Measurements from ENCODE around the gene HDC. TPM values are rescaled to one million over a fixed set of nuclear protein-coding genes. Genes with fewer than 3 reads are reported as not detected.

HDC gene
- total RNA-seq, 2 experiments from 2014 or later: not detected

GRCh38 chr15:50225057-50225456 lies 40.5 kb downstream of the HDC start:
- intact Hi-C loops (cut with micrococcal nuclease; ENCODE audit: unreplicated experiment): no loop called here
- BruUV-seq (replicated peaks): no TSS peak
- CTCF ChIA-PET (ENCODE audit: unreplicated experiment): no interaction called here

GRCh38 chr15:50224606-50225005 lies 40.9 kb downstream of the HDC start:
- POLR2A ChIA-PET: interaction anchor here (0.7 kb wide), 1 partner anchor 15 kb away, joined by 3 read pairs; no protein-coding TSS in a partner anchor
- Histone ChIP-seq H3K27ac (ENCODE audit: low read depth, low read length, poor library complexity, severe bottlenecking) (no peak overlapping the region), H3K9me2 (ENCODE audit: insufficient read depth, low read length) (no peaks in the 10 kb centered on the region), H4K20me1 (ENCODE audit: insufficient read depth, low read length) (no peaks in the 10 kb centered on the region), H3K9me3 (ENCODE audit: low read length) (no peaks in the 10 kb centered on the region), H3K4me2 (ENCODE audit: low read length) (no peak overlapping the region), H2AFZ (ENCODE audit: low read length) (no peak overlapping the region), H3K4me3 (ENCODE audit: low read depth, low read length, poor library complexity, severe bottlenecking) (no peak overlapping the region), H3K36me3 (ENCODE audit: insufficient read depth, low read length) (no peaks in the 10 kb centered on the region), H3K4me1 (ENCODE audit: insufficient read depth, low read length, poor library complexity, severe bottlenecking) (no peaks in the 10 kb centered on the region), H3K79me2 (ENCODE audit: insufficient read depth, low read depth, low read length) (no peaks in the 10 kb centered on the region)
- TF ChIP-seq EZH2phosphoT487 (IDR thresholded peaks at IDR 0.05; ENCODE audit: borderline replicate concordance, low read depth, low read length): no peak
- no peak for TF ChIP-seq CTCF (conservative IDR thresholded peaks at IDR 0.05; ENCODE audit: low read length)
- no peak for DNase-seq (ENCODE audit: low spot score)
- intact Hi-C loops (cut with micrococcal nuclease; ENCODE audit: unreplicated experiment): no loop called here
- CTCF ChIA-PET (ENCODE audit: unreplicated experiment): no interaction called here
- no TSS peak for BruUV-seq (replicated peaks)

More at GRCh38 chr15:50225057-50225456, 40.5 kb downstream of the HDC start:
- Histone ChIP-seq H3K9me3 (ENCODE audit: low read length) (no peaks in the 10 kb centered on the region), H2AFZ (ENCODE audit: low read length) (no peak overlapping the region), H4K20me1 (ENCODE audit: insufficient read depth, low read length) (no peaks in the 10 kb centered on the region), H3K4me3 (ENCODE audit: low read depth, low read length, poor library complexity, severe bottlenecking) (no peak overlapping the region), H3K27ac (ENCODE audit: low read depth, low read length, poor library complexity, severe bottlenecking) (no peak overlapping the region), H3K36me3 (ENCODE audit: insufficient read depth, low read length) (no peaks in the 10 kb centered on the region), H3K79me2 (ENCODE audit: insufficient read depth, low read depth, low read length) (no peaks in the 10 kb centered on the region), H3K4me2 (ENCODE audit: low read length) (no peak overlapping the region), H3K9me2 (ENCODE audit: insufficient read depth, low read length) (no peaks in the 10 kb centered on the region), H3K4me1 (ENCODE audit: insufficient read depth, low read length, poor library complexity, severe bottlenecking) (no peaks in the 10 kb centered on the region)
- POLR2A ChIA-PET: interaction anchor here (0.7 kb wide), 1 partner anchor 16 kb away, joined by 3 read pairs; no protein-coding TSS in a partner anchor
- TF ChIP-seq CTCF (conservative IDR thresholded peaks at IDR 0.05; ENCODE audit: low read length) (no peak), EZH2phosphoT487 (IDR thresholded peaks at IDR 0.05; ENCODE audit: borderline replicate concordance, low read depth, low read length) (no peak)
- DNase-seq (ENCODE audit: low spot score): no peak

GRCh38 chr15:50222181-50222580 lies 43.3 kb downstream of the HDC start:
- no peaks in the 10 kb centered on the region for H4K20me1 ChIP-seq (ENCODE audit: insufficient read depth, low read length)
- no peak overlapping the region for H2AFZ ChIP-seq (ENCODE audit: low read length)
- ChIA-PET POLR2A (no interaction called here), CTCF (ENCODE audit: unreplicated experiment) (no interaction called here)
- H3K4me2 ChIP-seq (ENCODE audit: low read length): no peak overlapping the region
- peak; percentile 4 for DNase-seq (ENCODE audit: low spot score)
- H3K9me3 ChIP-seq (ENCODE audit: low read length): no peaks in the 10 kb centered on the region
- H3K4me1 ChIP-seq (ENCODE audit: insufficient read depth, low read length, poor library complexity, severe bottlenecking): no peaks in the 10 kb centered on the region
- H3K79me2 ChIP-seq (ENCODE audit: insufficient read depth, low read depth, low read length): no peaks in the 10 kb centered on the region
- intact Hi-C loops (cut with micrococcal nuclease; ENCODE audit: unreplicated experiment): no loop called here
- no peak overlapping the region for H3K4me3 ChIP-seq (ENCODE audit: low read depth, low read length, poor library complexity, severe bottlenecking)
- no TSS peak for BruUV-seq (replicated peaks)
- H3K36me3 ChIP-seq (ENCODE audit: insufficient read depth, low read length): no peaks in the 10 kb centered on the region
- TF ChIP-seq EZH2phosphoT487 (IDR thresholded peaks at IDR 0.05; ENCODE audit: borderline replicate concordance, low read depth, low read length) (no peak), CTCF (conservative IDR thresholded peaks at IDR 0.05; ENCODE audit: low read length) (no peak)
- no peak overlapping the region for H3K27ac ChIP-seq (ENCODE audit: low read depth, low read length, poor library complexity, severe bottlenecking)
- H3K9me2 ChIP-seq (ENCODE audit: insufficient read depth, low read length): no peaks in the 10 kb centered on the region
